ENCODE data around the gene LRRC75B.

LRRC75B gene

DNA sequence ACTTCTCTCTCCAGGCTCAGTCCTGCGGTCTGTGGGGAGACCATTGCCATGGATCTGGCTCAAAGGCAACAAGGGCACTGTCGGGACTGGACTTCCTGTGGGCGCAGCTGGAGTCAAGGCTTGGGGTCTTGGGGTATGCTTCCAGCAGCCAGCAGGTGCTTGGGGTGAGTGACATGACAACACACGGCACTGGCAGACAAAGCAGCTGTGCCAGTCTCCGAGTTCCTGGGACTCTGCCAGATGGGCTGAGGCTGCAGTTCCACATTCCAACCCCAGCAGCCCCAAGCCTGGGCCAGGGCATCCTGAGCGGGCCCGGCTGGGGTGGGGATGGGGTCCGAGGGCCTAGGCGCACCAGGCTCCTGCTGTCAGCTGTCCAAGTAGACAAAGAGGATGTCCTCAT is 50.2 kb downstream of the LRRC75B start:
- Histone ChIP-seq H3K27ac (ENCODE audit: extremely low read depth, low read depth, low read length) (no peak overlapping the region), H3K4me1 (ENCODE audit: control insufficient read depth, insufficient read depth, low read length) (no peaks in the 10 kb centered on the region), H3K4me3 (ENCODE audit: low read depth, low read length) (no peak overlapping the region), H3K9me3 (ENCODE audit: control insufficient read depth, insufficient read depth, low read depth, low read length) (no peaks in the 10 kb centered on the region), H3K36me3 (ENCODE audit: control insufficient read depth in 2 of 2, insufficient read depth in 1 of 2, low read length in 2 of 2) (peaks cover 24 to 75% of the 10 kb centered on the region in 2 experiments)
- CTCF ChIA-PET: no interaction called here
- TF ChIP-seq IKZF3 (tag by site-specific recombination; IDR thresholded peaks at IDR 0.05) (no peak), ZNF311 (tag by site-specific recombination; IDR thresholded peaks at IDR 0.05; ENCODE audit: borderline replicate concordance) (no peak), ZNF433 (tag by site-specific recombination; IDR thresholded peaks at IDR 0.05; ENCODE audit: low read depth) (no peak), ZNF560 (tag by site-specific recombination; IDR thresholded peaks at IDR 0.05; ENCODE audit: borderline replicate concordance) (no peak), ZNF146 (tag by site-specific recombination; IDR thresholded peaks at IDR 0.05) (no peak), ZNF138 (tag by site-specific recombination; IDR thresholded peaks at IDR 0.05; ENCODE audit: borderline replicate concordance) (no peak), ZNF561 (tag by site-specific recombination; IDR thresholded peaks at IDR 0.05; ENCODE audit: borderline replicate concordance) (no peak), ZNF792 (tag by site-specific recombination; IDR thresholded peaks at IDR 0.05) (no peak), ZNF114 (tag by site-specific recombination; IDR thresholded peaks at IDR 0.05) (no peak), ZNF544 (tag by site-specific recombination; IDR thresholded peaks at IDR 0.05) (no peak), ZNF211 (tag by site-specific recombination; IDR thresholded peaks at IDR 0.05; ENCODE audit: low read depth) (no peak), ZNF221 (tag by site-specific recombination; IDR thresholded peaks at IDR 0.05; ENCODE audit: borderline replicate concordance) (no peak), ZNF37A (tag by site-specific recombination; IDR thresholded peaks at IDR 0.05) (no peak), ZNF132 (tag by site-specific recombination; IDR thresholded peaks at IDR 0.05; ENCODE audit: borderline replicate concordance) (no peak), ZNF555 (tag by site-specific recombination; conservative IDR thresholded peaks at IDR 0.05) (no peak)
- TF ChIP-seq, protein P1, sequence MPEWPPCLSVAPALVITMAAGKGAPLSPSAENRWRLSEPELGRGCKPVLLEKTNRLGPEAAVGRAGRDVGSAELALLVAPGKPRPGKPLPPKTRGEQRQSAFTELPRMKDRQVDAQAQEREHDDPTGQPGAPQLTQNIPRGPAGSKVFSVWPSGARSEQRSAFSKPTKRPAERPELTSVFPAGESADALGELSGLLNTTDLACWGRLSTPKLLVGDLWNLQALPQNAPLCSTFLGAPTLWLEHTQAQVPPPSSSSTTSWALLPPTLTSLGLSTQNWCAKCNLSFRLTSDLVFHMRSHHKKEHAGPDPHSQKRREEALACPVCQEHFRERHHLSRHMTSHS (tag by site-specific recombination; IDR thresholded peaks at IDR 0.05): no peak
- POLR2A ChIA-PET: interaction anchor here (4.0 kb wide), 1 partner anchor 12 kb away, joined by 33 read pairs; the partner anchor contains the start of genes GUCD1 and SNRPD3

DNA sequence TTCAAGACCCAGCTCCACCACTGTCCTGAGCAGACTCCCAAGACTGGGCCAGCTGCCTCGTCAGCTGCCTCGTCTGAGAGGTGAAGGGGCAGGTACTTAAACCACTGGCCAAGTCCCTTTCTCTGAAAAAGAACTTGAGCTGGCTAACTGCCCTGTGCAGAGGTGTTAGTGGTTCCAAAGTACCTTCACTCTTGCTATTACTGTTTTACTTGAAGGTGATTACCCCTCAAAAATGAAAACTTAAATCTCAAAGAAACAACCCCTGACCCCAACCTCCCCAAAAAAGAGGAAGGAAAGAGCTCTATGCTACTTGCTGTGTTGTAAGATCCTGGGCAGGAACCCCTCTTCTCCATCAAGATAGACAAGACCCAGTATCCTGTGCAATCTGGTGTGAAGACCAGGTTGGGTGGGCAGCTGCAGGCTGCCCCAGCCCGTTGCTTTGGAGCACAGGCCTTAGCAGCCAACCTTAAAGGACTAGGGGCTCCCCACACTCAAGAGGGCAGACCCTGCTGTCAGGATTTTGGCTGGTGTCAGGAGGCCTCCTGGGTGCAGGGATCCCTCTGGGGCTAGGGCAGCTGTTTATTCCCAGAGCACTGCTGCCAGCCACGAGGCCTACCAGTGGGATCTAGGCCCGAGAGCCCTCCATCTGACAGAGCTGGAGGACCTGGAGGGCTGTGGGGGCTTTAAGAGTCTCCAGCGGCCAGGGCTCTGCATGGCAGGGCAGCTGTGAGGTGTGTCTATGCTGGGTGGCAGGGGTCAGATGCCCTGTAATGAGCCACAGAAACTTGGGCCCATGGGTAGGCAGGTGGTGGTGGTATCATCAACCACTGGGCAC is 51.0 kb downstream of the LRRC75B start:
- Histone ChIP-seq H3K4me1 (ENCODE audit: control insufficient read depth, insufficient read depth, low read length) (no peaks in the 10 kb centered on the region), H3K9me3 (ENCODE audit: control insufficient read depth, insufficient read depth, low read depth, low read length) (no peaks in the 10 kb centered on the region), H3K4me3 (ENCODE audit: low read depth, low read length) (no peak overlapping the region), H3K36me3 (ENCODE audit: control insufficient read depth in 2 of 2, insufficient read depth in 1 of 2, low read length in 2 of 2) (peaks cover 24 to 67% of the 10 kb centered on the region in 2 experiments), H3K27ac (ENCODE audit: extremely low read depth, low read depth, low read length) (no peak overlapping the region)
- TF ChIP-seq ZNF23 (tag by site-specific recombination; IDR thresholded peaks at IDR 0.05; ENCODE audit: borderline replicate concordance) (no peak), ZNF114 (tag by site-specific recombination; IDR thresholded peaks at IDR 0.05) (no peak), ZNF670 (tag by site-specific recombination; IDR thresholded peaks at IDR 0.05; ENCODE audit: low read depth) (no peak), ZNF138 (tag by site-specific recombination; IDR thresholded peaks at IDR 0.05; ENCODE audit: borderline replicate concordance) (no peak)
- TF ChIP-seq, protein P2, sequence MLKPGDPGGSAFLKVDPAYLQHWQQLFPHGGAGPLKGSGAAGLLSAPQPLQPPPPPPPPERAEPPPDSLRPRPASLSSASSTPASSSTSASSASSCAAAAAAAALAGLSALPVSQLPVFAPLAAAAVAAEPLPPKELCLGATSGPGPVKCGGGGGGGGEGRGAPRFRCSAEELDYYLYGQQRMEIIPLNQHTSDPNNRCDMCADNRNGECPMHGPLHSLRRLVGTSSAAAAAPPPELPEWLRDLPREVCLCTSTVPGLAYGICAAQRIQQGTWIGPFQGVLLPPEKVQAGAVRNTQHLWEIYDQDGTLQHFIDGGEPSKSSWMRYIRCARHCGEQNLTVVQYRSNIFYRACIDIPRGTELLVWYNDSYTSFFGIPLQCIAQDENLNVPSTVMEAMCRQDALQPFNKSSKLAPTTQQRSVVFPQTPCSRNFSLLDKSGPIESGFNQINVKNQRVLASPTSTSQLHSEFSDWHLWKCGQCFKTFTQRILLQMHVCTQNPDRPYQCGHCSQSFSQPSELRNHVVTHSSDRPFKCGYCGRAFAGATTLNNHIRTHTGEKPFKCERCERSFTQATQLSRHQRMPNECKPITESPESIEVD (tag by site-specific recombination; IDR thresholded peaks at IDR 0.05): no peak
- TF ChIP-seq, protein P3, sequence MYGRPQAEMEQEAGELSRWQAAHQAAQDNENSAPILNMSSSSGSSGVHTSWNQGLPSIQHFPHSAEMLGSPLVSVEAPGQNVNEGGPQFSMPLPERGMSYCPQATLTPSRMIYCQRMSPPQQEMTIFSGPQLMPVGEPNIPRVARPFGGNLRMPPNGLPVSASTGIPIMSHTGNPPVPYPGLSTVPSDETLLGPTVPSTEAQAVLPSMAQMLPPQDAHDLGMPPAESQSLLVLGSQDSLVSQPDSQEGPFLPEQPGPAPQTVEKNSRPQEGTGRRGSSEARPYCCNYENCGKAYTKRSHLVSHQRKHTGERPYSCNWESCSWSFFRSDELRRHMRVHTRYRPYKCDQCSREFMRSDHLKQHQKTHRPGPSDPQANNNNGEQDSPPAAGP (tag by site-specific recombination; IDR thresholded peaks at IDR 0.05): no peak
- TF ChIP-seq, protein P4, sequence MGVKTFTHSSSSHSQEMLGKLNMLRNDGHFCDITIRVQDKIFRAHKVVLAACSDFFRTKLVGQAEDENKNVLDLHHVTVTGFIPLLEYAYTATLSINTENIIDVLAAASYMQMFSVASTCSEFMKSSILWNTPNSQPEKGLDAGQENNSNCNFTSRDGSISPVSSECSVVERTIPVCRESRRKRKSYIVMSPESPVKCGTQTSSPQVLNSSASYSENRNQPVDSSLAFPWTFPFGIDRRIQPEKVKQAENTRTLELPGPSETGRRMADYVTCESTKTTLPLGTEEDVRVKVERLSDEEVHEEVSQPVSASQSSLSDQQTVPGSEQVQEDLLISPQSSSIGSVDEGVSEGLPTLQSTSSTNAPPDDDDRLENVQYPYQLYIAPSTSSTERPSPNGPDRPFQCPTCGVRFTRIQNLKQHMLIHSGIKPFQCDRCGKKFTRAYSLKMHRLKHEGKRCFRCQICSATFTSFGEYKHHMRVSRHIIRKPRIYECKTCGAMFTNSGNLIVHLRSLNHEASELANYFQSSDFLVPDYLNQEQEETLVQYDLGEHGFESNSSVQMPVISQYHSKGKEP (tag by site-specific recombination; IDR thresholded peaks at IDR 0.05): no peak
- TF ChIP-seq, protein P5, sequence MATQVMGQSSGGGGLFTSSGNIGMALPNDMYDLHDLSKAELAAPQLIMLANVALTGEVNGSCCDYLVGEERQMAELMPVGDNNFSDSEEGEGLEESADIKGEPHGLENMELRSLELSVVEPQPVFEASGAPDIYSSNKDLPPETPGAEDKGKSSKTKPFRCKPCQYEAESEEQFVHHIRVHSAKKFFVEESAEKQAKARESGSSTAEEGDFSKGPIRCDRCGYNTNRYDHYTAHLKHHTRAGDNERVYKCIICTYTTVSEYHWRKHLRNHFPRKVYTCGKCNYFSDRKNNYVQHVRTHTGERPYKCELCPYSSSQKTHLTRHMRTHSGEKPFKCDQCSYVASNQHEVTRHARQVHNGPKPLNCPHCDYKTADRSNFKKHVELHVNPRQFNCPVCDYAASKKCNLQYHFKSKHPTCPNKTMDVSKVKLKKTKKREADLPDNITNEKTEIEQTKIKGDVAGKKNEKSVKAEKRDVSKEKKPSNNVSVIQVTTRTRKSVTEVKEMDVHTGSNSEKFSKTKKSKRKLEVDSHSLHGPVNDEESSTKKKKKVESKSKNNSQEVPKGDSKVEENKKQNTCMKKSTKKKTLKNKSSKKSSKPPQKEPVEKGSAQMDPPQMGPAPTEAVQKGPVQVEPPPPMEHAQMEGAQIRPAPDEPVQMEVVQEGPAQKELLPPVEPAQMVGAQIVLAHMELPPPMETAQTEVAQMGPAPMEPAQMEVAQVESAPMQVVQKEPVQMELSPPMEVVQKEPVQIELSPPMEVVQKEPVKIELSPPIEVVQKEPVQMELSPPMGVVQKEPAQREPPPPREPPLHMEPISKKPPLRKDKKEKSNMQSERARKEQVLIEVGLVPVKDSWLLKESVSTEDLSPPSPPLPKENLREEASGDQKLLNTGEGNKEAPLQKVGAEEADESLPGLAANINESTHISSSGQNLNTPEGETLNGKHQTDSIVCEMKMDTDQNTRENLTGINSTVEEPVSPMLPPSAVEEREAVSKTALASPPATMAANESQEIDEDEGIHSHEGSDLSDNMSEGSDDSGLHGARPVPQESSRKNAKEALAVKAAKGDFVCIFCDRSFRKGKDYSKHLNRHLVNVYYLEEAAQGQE (tag by site-specific recombination; IDR thresholded peaks at IDR 0.05): no peak
- CTCF ChIA-PET: interaction anchor here (0.7 kb wide), 1 partner anchor 45 kb away, joined by 3 read pairs; no protein-coding TSS in a partner anchor
- POLR2A ChIA-PET: interaction anchor here (0.7 to 4.0 kb wide), 2 partner anchors 13 to 32 kb away, joined by 4 to 33 read pairs; partner anchors contain the start of genes GUCD1 and SNRPD3

All from HEK293 (cell line).